Liver (tissue), 9 donors: Measurements from ENCODE around the gene PPP1R16B. TPM values are rescaled to one million over a fixed set of nuclear protein-coding genes. Genes with fewer than 3 reads are reported as not detected.

Experiments used
- DNase-seq: peaks from one replicate; pipeline ENCODE4 v3.0.0-alpha.2; 2017; ENCODE audit warnings: low spot score
- H3K27ac ChIP-seq, 2 donors: one replicate each; pipeline ENCODE4 v1.7.0; 2013; ENCODE audit warnings: inconsistent platforms in 2 of 2, low read length in 2 of 2, control low read depth in 1 of 2, low read depth in 1 of 2, mild to moderate bottlenecking in 1 of 2
- H3K27me3 ChIP-seq, 4 donors: one replicate each; pipeline versions ENCODE4 v1.6.1 to v1.7.0; 2013; ENCODE audit warnings: low read length in 3 of 4, inconsistent platforms in 1 of 4, mild to moderate bottlenecking in 1 of 4, moderate library complexity in 1 of 4; ENCODE audit not compliant: control insufficient read depth in 4 of 4, insufficient read depth in 4 of 4
- H3K36me3 ChIP-seq, 4 donors: one replicate each; pipeline versions ENCODE4 v1.6.1 to v1.7.0; 2013; ENCODE audit warnings: low read length in 3 of 4, mild to moderate bottlenecking in 3 of 4, low read depth in 1 of 4, moderate library complexity in 1 of 4; ENCODE audit not compliant: control insufficient read depth in 4 of 4, insufficient read depth in 3 of 4
- H3K4me1 ChIP-seq, 4 donors: one replicate each; pipeline versions ENCODE4 v1.6.1 to v1.7.0; 2013; ENCODE audit warnings: low read length in 3 of 4, mild to moderate bottlenecking in 3 of 4, moderate library complexity in 1 of 4; ENCODE audit not compliant: control insufficient read depth in 4 of 4, insufficient read depth in 4 of 4
- H3K4me3 ChIP-seq, 3 donors: one replicate each; pipeline versions ENCODE4 v1.6.1 to v1.7.0; 2013; ENCODE audit warnings: low read length in 3 of 3, control low read depth in 1 of 3, low read depth in 1 of 3, mild to moderate bottlenecking in 1 of 3
- H3K9ac ChIP-seq, 2 donors: one replicate each; pipeline ENCODE4 v1.7.0; 2013; ENCODE audit warnings: low read length in 2 of 2, mild to moderate bottlenecking in 2 of 2, moderate library complexity in 2 of 2, control low read depth in 1 of 2, low read depth in 1 of 2
- H3K9me3 ChIP-seq, 4 donors: one replicate each; pipeline versions ENCODE4 v1.6.1 to v1.7.0; 2013; ENCODE audit warnings: low read length in 3 of 4; ENCODE audit not compliant: control insufficient read depth in 4 of 4
- CTCF ChIP-seq: fragments of 150-350 bp; IDR thresholded peaks from 2 replicates; pipeline ENCODE4 v1.5.1; 2017; ENCODE audit warnings: improper control_type of control experiment, low read depth, low read length; ENCODE audit not compliant: missing input control
- EGR1 ChIP-seq, 2 donors: IDR thresholded peaks; 2 replicates each; pipeline ENCODE4 v1.6.1; 2016 to 2018; ENCODE audit warnings: antibody characterized with exemption in 2 of 2, low read depth in 2 of 2
- FOXA1 ChIP-seq: IDR thresholded peaks from 2 replicates; pipeline ENCODE4 v1.6.1; 2016; ENCODE audit warnings: antibody characterized with exemption
- FOXA2 ChIP-seq: IDR thresholded peaks from 2 replicates; pipeline ENCODE4 v1.6.1; 2016; ENCODE audit warnings: antibody characterized with exemption
- GABPA ChIP-seq, 2 donors: IDR thresholded peaks in 1 of 2; conservative IDR thresholded peaks in 1 of 2; 2 replicates each; pipeline ENCODE4 v1.6.1; 2016; ENCODE audit warnings: antibody characterized with exemption in 2 of 2, mild to moderate bottlenecking in 1 of 2, moderate library complexity in 1 of 2
- HNF4A ChIP-seq, 2 donors: conservative IDR thresholded peaks; 2 replicates each; pipeline ENCODE4 v1.6.1; 2016; ENCODE audit warnings: antibody characterized with exemption in 2 of 2, mild to moderate bottlenecking in 2 of 2
- HNF4G ChIP-seq: IDR thresholded peaks from 2 replicates; pipeline ENCODE4 v1.6.1; 2016; ENCODE audit warnings: antibody characterized with exemption
- JUND ChIP-seq, 2 donors: IDR thresholded peaks; 2 replicates each; pipeline ENCODE4 v1.6.1; 2016; ENCODE audit warnings: antibody characterized with exemption in 2 of 2
- MAX ChIP-seq: IDR thresholded peaks from 2 replicates; pipeline ENCODE4 v1.6.1; 2016; ENCODE audit warnings: antibody characterized with exemption
- NR2F2 ChIP-seq: IDR thresholded peaks from 2 replicates; pipeline ENCODE4 v1.6.1; 2016; ENCODE audit warnings: antibody characterized with exemption
- RAD21 ChIP-seq, 2 donors: IDR thresholded peaks; 2 replicates each; pipeline ENCODE4 v1.6.1; 2016; ENCODE audit warnings: antibody characterized with exemption in 2 of 2, mild to moderate bottlenecking in 2 of 2
- REST ChIP-seq: IDR thresholded peaks from 2 replicates; pipeline ENCODE4 v1.6.1; 2016; ENCODE audit warnings: antibody characterized with exemption, mild to moderate bottlenecking
- RXRA ChIP-seq, 2 donors: IDR thresholded peaks; 2 replicates each; pipeline ENCODE4 v1.6.1; 2017 to 2018; ENCODE audit warnings: antibody characterized with exemption in 2 of 2, mild to moderate bottlenecking in 1 of 2
- SP1 ChIP-seq: IDR thresholded peaks from 2 replicates; pipeline ENCODE4 v1.6.1; 2018; ENCODE audit warnings: antibody characterized with exemption, mild to moderate bottlenecking
- YY1 ChIP-seq: IDR thresholded peaks from 2 replicates; pipeline ENCODE4 v1.6.1; 2016; ENCODE audit warnings: antibody characterized with exemption, mild to moderate bottlenecking
- WGBS: extraction: QIAGEN DNeasy Blood & Tissue Kit; methylation state at CpG from one replicate; pipeline ENCODE4 v1.1.7; 2013; 5-methylcytosine and 5-hydroxymethylcytosine counted together
- polyA plus RNA-seq, 2 donors: library from polyadenylated mRNA; stranded (reverse) in 1 of 2; unstranded in 1 of 2; fragments of 200-250 nt in 1 of 2; fragments of >200 nt in 1 of 2; fragmentation: Nextera tagmentation in 1 of 2; extraction: Ambion mirVana in 1 of 2; gene quantifications; one replicate each; pipeline versions ENCODE4 v1.2.1 to v1.2.3, GENCODE V29; 2013 to 2015
- total RNA-seq, 2 donors: library from RNA; depleted of rRNA; stranded (reverse); fragments of >200 nt; gene quantifications; one replicate each; pipeline ENCODE4 v1.2.3, GENCODE V29; 2014
- TF ChIP-seq, protein P1 (sequence below): IDR thresholded peaks from 2 replicates; pipeline ENCODE4 v1.6.1; 2016; ENCODE audit warnings: antibody characterized with exemption
- TF ChIP-seq, protein P2 (sequence below): IDR thresholded peaks from 2 replicates; pipeline ENCODE4 v1.6.1; 2016; ENCODE audit warnings: antibody characterized with exemption
- donor health status: healthy.
- donor health status: healthy.
- donor health status: healthy.
- donor health status: healthy.
- donor health status: healthy.

Gene PPP1R16B
- total and polyA plus RNA-seq, 4 donors = 0.84 to 5.7 (median 1.2) TPM

GRCh38 chr20:38882600-38882999 is 77.1 kb downstream of the PPP1R16B start:
- Histone ChIP-seq H3K27me3 (no peaks in the 10 kb centered on the region), H3K9ac (no peak overlapping the region), H3K4me3 (no peak overlapping the region), H3K9me3 (no peaks in the 10 kb centered on the region), H3K27ac (no peak overlapping the region), H3K36me3 (no peaks in the 10 kb centered on the region), H3K4me1 (peaks cover 0 to 5% (median under 1%) of the 10 kb centered on the region in 4 donors)
- DNase-seq = no peak
- no peak for TF ChIP-seq HNF4G
- TF ChIP-seq RAD21 (IDR thresholded peaks at IDR 0.05) = no peak
- TF ChIP-seq CTCF = no peak
- no peak for TF ChIP-seq FOXA1
- TF ChIP-seq RXRA (IDR thresholded peaks at IDR 0.05) = no peak
- TF ChIP-seq MAX = no peak
- TF ChIP-seq, protein P1, sequence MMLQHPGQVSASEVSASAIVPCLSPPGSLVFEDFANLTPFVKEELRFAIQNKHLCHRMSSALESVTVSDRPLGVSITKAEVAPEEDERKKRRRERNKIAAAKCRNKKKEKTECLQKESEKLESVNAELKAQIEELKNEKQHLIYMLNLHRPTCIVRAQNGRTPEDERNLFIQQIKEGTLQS = no peak
- TF ChIP-seq REST = no peak
- TF ChIP-seq FOXA2 = no peak
- no peak for TF ChIP-seq EGR1 (IDR thresholded peaks at IDR 0.05; ENCODE audit: low read depth in 2 of 2)
- no peak for TF ChIP-seq SP1
- TF ChIP-seq NR2F2 = no peak
- no peak for TF ChIP-seq YY1
- TF ChIP-seq, protein P2, sequence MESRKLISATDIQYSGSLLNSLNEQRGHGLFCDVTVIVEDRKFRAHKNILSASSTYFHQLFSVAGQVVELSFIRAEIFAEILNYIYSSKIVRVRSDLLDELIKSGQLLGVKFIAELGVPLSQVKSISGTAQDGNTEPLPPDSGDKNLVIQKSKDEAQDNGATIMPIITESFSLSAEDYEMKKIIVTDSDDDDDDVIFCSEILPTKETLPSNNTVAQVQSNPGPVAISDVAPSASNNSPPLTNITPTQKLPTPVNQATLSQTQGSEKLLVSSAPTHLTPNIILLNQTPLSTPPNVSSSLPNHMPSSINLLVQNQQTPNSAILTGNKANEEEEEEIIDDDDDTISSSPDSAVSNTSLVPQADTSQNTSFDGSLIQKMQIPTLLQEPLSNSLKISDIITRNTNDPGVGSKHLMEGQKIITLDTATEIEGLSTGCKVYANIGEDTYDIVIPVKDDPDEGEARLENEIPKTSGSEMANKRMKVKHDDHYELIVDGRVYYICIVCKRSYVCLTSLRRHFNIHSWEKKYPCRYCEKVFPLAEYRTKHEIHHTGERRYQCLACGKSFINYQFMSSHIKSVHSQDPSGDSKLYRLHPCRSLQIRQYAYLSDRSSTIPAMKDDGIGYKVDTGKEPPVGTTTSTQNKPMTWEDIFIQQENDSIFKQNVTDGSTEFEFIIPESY = no peak
- TF ChIP-seq HNF4A (conservative IDR thresholded peaks at IDR 0.05) = no peak
- no peak for TF ChIP-seq GABPA (IDR thresholded peaks at IDR 0.05 in 1 of 2, conservative IDR thresholded peaks at IDR 0.05 in 1 of 2)
- TF ChIP-seq JUND (IDR thresholded peaks at IDR 0.05) = no peak
- WGBS = 79% methylated on average over 2 of the region's 2 CpGs
